Keratinocyte (primary cell): ENCODE measurements around the gene PPP1CC.

Source experiments
- EZH2 ChIP-seq: IDR thresholded peaks from one replicate; pipeline ENCODE4 v1.6.1; 2012; ENCODE audit warnings: inconsistent platforms, mild to moderate bottlenecking, low read length, moderate library complexity
- TF ChIP-seq, protein P1 (sequence below), 3 experiments: IDR thresholded peaks in 1 of 3; conservative IDR thresholded peaks in 1 of 3; optimal IDR thresholded peaks in 1 of 3; 2 replicates in 2 of 3; 3 replicates in 1 of 3; pipeline versions ENCODE3 to v1.5.1; 2011; ENCODE audit warnings: low read length in 3 of 3, mild to moderate bottlenecking in 3 of 3, moderate library complexity in 2 of 3, control low read depth in 1 of 3, inconsistent platforms in 1 of 3; ENCODE audit not compliant: insufficient read depth in 2 of 3; ENCODE audit errors: extremely low read depth in 1 of 3

DNA sequence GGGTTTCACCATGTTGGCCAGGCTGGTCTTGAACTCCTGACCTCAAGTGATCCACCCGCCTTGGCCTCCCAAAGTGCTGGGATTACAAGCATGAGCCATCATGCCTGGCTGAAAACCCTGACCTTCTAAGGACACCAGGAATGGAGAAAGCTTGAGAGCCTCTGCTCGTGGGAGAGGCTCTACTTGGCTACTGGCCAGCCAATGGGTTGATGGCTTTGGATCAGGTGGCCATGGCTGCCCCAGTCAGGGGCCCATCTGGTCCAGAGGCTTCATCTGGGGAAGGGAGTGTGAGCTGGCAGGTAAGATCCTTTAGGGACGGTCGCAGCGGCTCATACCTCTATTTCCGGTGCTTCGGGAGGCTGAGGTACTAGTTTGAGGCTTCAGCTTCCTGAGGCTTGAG lies 42.5 kb upstream of the PPP1CC start:
- TF ChIP-seq, protein P1, sequence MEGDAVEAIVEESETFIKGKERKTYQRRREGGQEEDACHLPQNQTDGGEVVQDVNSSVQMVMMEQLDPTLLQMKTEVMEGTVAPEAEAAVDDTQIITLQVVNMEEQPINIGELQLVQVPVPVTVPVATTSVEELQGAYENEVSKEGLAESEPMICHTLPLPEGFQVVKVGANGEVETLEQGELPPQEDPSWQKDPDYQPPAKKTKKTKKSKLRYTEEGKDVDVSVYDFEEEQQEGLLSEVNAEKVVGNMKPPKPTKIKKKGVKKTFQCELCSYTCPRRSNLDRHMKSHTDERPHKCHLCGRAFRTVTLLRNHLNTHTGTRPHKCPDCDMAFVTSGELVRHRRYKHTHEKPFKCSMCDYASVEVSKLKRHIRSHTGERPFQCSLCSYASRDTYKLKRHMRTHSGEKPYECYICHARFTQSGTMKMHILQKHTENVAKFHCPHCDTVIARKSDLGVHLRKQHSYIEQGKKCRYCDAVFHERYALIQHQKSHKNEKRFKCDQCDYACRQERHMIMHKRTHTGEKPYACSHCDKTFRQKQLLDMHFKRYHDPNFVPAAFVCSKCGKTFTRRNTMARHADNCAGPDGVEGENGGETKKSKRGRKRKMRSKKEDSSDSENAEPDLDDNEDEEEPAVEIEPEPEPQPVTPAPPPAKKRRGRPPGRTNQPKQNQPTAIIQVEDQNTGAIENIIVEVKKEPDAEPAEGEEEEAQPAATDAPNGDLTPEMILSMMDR (optimal IDR thresholded peaks at IDR 0.05 in 1 of 3, IDR thresholded peaks at IDR 0.05 in 1 of 3, conservative IDR thresholded peaks at IDR 0.05 in 1 of 3; ENCODE audit: extremely low read depth in 1 of 3, insufficient read depth in 2 of 3, low read length in 3 of 3) = no peak
- TF ChIP-seq EZH2 = no peak
